ENCODE data around the gene COX10. TPM values are rescaled to one million over a fixed set of nuclear protein-coding genes. Genes with fewer than 3 reads are reported as not detected.

COX10 gene
- total RNA-seq, 1 donor from 2014 or later = 24.5 TPM

DNA sequence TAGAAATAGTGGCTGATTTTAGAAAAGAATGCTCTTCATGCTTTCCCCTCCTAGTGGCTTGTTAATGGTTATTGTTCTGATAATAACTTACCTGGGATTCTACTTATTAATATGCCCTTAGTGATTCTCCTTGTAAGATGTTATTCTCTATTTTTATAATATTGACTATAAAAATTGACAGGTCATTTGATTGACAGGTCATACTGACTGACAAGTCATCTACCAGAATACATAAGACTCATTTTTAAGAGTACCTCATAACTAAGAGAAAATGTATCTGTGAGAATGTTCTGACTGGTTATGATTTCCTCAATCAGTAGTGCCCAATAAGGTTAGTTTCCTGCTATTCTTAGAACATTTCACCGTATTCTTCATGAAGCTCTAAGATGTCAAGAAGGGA is 8.6 kb upstream of the COX10 start:
- no peak for DNase-seq (ENCODE audit: extremely low spot score, unreplicated experiment)
- Mint-ChIP-seq H3K9me3 (peaks cover 5% of the 10 kb centered on the region), H3K27ac (no peak overlapping the region), H3K4me1 (ENCODE audit: unreplicated experiment) (no peaks in the 10 kb centered on the region), H3K27me3 (no peaks in the 10 kb centered on the region), H3K36me3 (peaks cover 23% of the 10 kb centered on the region), H3K4me3 (no peak overlapping the region)
- TF ChIP-seq CTCF (conservative IDR thresholded peaks at IDR 0.05) = no peak

DNA sequence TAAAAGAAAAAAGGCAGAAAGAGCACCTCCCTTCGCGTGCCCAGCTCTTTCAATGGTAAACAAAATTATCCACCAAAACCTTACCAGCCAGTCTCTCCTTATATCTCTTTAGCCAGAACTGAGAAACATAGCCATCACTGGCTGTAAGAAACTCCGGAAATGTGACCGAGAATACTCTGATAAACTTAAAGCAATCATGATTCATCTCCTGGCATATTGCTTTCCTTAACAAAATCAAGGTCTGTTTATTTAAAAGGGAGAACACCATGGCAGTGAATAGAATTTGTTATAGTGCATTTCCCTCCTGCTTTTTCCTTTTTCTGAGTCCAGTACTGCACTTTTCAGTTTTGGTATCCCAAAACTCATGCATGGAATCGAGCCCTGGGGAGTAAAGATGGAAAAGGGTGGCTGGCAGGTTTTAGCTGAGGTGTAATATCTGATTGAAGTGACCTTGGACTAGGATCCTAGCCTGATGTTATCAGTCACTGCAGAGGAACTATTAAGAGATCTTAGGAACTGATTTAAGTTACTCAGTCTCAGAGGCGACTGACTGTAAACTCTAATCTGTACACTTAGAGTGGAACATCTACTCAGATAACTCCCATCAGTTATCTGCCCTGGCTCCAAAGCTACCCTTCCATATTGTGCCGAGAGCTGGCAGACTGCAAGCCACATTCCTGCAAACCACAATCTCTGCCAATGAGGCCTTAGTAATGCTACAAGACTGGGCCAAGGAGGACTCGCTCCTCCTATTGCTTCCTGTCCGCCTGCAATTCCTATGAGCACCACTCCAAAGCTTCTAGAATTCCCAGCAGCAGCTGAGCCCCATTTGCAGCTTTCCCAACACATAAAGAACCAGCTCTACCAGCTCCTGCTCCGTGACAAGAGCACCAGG is 7.4 kb upstream of the COX10 start:
- TF ChIP-seq CTCF (conservative IDR thresholded peaks at IDR 0.05) = no peak
- no peaks in the 10 kb centered on the region for H3K27me3 Mint-ChIP-seq
- H3K36me3 Mint-ChIP-seq = peaks cover 24% of the 10 kb centered on the region
- no peaks in the 10 kb centered on the region for H3K9me3 Mint-ChIP-seq
- H3K4me3 Mint-ChIP-seq = no peak overlapping the region
- no peaks in the 10 kb centered on the region for H3K4me1 Mint-ChIP-seq (ENCODE audit: unreplicated experiment)
- no peak overlapping the region for H3K27ac Mint-ChIP-seq
- no peak for DNase-seq (ENCODE audit: extremely low spot score, unreplicated experiment)

- no peak overlapping the region for H3K27ac Mint-ChIP-seq
- no peaks in the 10 kb centered on the region for H3K9me3 Mint-ChIP-seq
- H3K4me3 Mint-ChIP-seq = no peak overlapping the region
- TF ChIP-seq CTCF (conservative IDR thresholded peaks at IDR 0.05) = no peak
- H3K4me1 Mint-ChIP-seq (ENCODE audit: unreplicated experiment) = peaks cover 16% of the 10 kb centered on the region
- H3K36me3 Mint-ChIP-seq = peaks cover 13% of the 10 kb centered on the region
- no peaks in the 10 kb centered on the region for H3K27me3 Mint-ChIP-seq
- no peak for DNase-seq (ENCODE audit: extremely low spot score, unreplicated experiment)
Measured at GRCh38 chr17:14067347-14067746, 2.0 kb upstream of the COX10 start.

GRCh38 chr17:14068542-14069250 is 608 bp upstream of the COX10 start:
- H3K4me3 Mint-ChIP-seq = peak overlapping the region; percentile 96
- H3K36me3 Mint-ChIP-seq = peaks cover 13% of the 10 kb centered on the region
- H3K27me3 Mint-ChIP-seq = no peaks in the 10 kb centered on the region
- no peak for DNase-seq (ENCODE audit: extremely low spot score, unreplicated experiment)
- no peaks in the 10 kb centered on the region for H3K9me3 Mint-ChIP-seq
- H3K27ac Mint-ChIP-seq = peak overlapping the region; percentile 83
- H3K4me1 Mint-ChIP-seq (ENCODE audit: unreplicated experiment) = peaks cover 16% of the 10 kb centered on the region
- TF ChIP-seq CTCF (conservative IDR thresholded peaks at IDR 0.05) = no peak

GRCh38 chr17:14070344-14070984 is 1.2 kb downstream of the COX10 start:
- peaks cover 16% of the 10 kb centered on the region for H3K4me1 Mint-ChIP-seq (ENCODE audit: unreplicated experiment)
- no peaks in the 10 kb centered on the region for H3K9me3 Mint-ChIP-seq
- peak overlapping the region; percentile 83 for H3K27ac Mint-ChIP-seq
- peak overlapping the region; percentile 96 for H3K4me3 Mint-ChIP-seq
- H3K36me3 Mint-ChIP-seq = peaks cover 11% of the 10 kb centered on the region
- no peak for TF ChIP-seq CTCF (conservative IDR thresholded peaks at IDR 0.05)
- DNase-seq (ENCODE audit: extremely low spot score, unreplicated experiment) = no peak
- H3K27me3 Mint-ChIP-seq = no peaks in the 10 kb centered on the region

Data from type B pancreatic cell (in vitro differentiated cells).